Stimulated activated memory B cell treated with anti-CD40 and anti-IgM and Interleukin-4, amounts not matched to agents 10 μg/mL and 1 μg/mL and 100 μg/mL, for 72 hours (primary cell): ENCODE data around the gene IL16.

ENCODE experiments used
- ATAC-seq: fragments of 150-1000 bp; cut with Tn5 transposase; 2 replicates; pipeline ENCODE4 v1.10.0; 2021
- H3K27ac Mint-ChIP-seq: one replicate; pipeline ENCODE4 v1.8.0; 2022; ENCODE audit warnings: mild to moderate bottlenecking, mixed read lengths
- H3K27me3 Mint-ChIP-seq: one replicate; pipeline ENCODE4 v1.8.0; 2022; ENCODE audit warnings: mixed read lengths
- H3K36me3 Mint-ChIP-seq: one replicate; pipeline ENCODE4 v1.8.0; 2022; ENCODE audit warnings: mixed read lengths
- H3K4me1 Mint-ChIP-seq: one replicate; pipeline ENCODE4 v1.8.0; 2022; ENCODE audit warnings: mixed read lengths
- H3K4me3 Mint-ChIP-seq: one replicate; pipeline ENCODE4 v1.8.0; 2022; ENCODE audit warnings: mild to moderate bottlenecking, moderate library complexity, mixed read lengths
- H3K9me3 Mint-ChIP-seq: one replicate; pipeline ENCODE4 v1.8.0; 2022; ENCODE audit warnings: mixed read lengths

Gene IL16

DNA sequence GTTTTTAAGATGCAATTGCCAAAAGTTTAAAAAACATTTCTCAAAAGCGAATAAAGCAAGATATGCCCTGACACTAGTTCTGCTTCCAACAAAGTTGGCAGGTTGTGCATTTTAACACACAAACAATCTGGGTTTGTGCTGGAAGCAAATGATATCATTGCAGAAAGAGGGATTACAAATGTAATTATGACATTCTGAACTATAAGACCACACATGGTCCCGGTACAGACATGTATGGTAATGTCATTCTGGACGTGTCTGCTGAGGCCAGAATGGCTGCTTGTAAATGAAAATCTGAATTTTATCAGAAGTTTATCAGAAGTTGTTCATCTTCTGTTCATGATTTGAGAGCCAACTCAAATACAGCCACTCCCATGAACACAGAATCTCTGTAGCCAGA is 166.6 kb downstream of the IL16 start:
- Mint-ChIP-seq H3K27me3 (no peaks in the 10 kb centered on the region), H3K36me3 (peaks cover 5% of the 10 kb centered on the region), H3K9me3 (no peaks in the 10 kb centered on the region), H3K27ac (no peak overlapping the region), H3K4me3 (no peak overlapping the region), H3K4me1 (no peaks in the 10 kb centered on the region)
- no peak for ATAC-seq
